ENCODE results near the gene CDK9.

The CDK9 gene

DNA sequence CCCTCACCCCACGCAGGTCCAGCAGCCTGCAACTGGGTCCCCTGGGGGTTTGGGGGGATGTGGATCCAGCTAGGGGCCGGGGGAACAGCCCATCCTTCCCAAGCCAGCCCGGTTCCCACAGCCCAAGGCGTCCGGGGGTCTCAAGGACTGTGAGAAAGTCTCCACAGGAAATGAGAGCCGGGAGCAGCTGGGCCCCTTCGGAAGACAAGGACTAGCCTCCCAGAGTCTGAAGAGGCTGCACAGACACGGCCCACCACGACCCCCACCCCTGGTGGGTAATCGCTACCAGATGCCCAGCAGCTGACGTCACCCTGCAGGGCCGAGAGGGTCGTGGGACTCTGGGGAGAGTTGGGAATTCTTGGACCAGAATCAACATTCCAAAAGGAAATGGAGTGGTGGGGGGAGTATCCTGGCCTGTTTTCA is 17.9 kb upstream of the CDK9 start:
- H3K27ac ChIP-seq, result peak overlapping the region; percentile 65
- no peaks in the 10 kb centered on the region for H3K9me3 ChIP-seq (ENCODE audit: control insufficient read depth, low read length)
- H3K9ac ChIP-seq, result no peak overlapping the region
- H3K36me3 ChIP-seq (ENCODE audit: control insufficient read depth, insufficient read depth, low read length), result no peaks in the 10 kb centered on the region
- no peaks in the 10 kb centered on the region for H3K4me1 ChIP-seq
- TF ChIP-seq, protein P1, sequence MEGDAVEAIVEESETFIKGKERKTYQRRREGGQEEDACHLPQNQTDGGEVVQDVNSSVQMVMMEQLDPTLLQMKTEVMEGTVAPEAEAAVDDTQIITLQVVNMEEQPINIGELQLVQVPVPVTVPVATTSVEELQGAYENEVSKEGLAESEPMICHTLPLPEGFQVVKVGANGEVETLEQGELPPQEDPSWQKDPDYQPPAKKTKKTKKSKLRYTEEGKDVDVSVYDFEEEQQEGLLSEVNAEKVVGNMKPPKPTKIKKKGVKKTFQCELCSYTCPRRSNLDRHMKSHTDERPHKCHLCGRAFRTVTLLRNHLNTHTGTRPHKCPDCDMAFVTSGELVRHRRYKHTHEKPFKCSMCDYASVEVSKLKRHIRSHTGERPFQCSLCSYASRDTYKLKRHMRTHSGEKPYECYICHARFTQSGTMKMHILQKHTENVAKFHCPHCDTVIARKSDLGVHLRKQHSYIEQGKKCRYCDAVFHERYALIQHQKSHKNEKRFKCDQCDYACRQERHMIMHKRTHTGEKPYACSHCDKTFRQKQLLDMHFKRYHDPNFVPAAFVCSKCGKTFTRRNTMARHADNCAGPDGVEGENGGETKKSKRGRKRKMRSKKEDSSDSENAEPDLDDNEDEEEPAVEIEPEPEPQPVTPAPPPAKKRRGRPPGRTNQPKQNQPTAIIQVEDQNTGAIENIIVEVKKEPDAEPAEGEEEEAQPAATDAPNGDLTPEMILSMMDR (IDR thresholded peaks at IDR 0.05), result no peak
- H3K27me3 ChIP-seq (ENCODE audit: control insufficient read depth, insufficient read depth, low read length), result no peaks in the 10 kb centered on the region
- H3K4me2 ChIP-seq (ENCODE audit: low read length), result no peak overlapping the region
- H3K79me2 ChIP-seq, result no peaks in the 10 kb centered on the region
- no peak overlapping the region for H3K4me3 ChIP-seq (ENCODE audit: low read depth, low read length)
- no peak overlapping the region for H2AFZ ChIP-seq

DNA sequence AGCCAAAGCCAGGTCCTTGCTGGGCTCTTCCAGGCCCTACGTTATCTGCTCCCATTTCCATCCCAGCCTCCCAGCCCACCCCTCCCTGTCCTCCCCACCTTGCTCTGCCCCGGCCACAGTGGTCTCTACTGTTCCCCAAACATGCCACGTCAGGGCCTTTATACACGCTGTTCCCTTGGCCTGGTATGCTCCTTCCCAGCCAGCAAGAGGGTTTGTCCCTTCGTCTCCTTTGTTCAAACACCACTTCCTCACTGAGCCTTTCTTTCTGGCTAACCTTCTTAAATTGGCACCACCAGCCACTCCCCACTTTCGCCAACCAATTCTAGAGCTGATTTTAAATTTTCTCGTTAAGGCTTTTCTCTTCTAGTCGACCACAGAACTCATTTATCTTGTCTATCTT is 17.1 kb upstream of the CDK9 start:
- Histone ChIP-seq H3K9me3 (ENCODE audit: control insufficient read depth, low read length) (no peaks in the 10 kb centered on the region), H3K36me3 (ENCODE audit: control insufficient read depth, insufficient read depth, low read length) (no peaks in the 10 kb centered on the region), H2AFZ (no peak overlapping the region), H3K4me2 (ENCODE audit: low read length) (peak overlapping the region; percentile 26), H3K27ac (peak overlapping the region; percentile 65), H3K27me3 (ENCODE audit: control insufficient read depth, insufficient read depth, low read length) (no peaks in the 10 kb centered on the region), H3K4me1 (no peaks in the 10 kb centered on the region), H3K4me3 (ENCODE audit: low read depth, low read length) (no peak overlapping the region), H3K79me2 (no peaks in the 10 kb centered on the region), H3K9ac (no peak overlapping the region)
- TF ChIP-seq, protein P1 (IDR thresholded peaks at IDR 0.05), result no peak

DNA sequence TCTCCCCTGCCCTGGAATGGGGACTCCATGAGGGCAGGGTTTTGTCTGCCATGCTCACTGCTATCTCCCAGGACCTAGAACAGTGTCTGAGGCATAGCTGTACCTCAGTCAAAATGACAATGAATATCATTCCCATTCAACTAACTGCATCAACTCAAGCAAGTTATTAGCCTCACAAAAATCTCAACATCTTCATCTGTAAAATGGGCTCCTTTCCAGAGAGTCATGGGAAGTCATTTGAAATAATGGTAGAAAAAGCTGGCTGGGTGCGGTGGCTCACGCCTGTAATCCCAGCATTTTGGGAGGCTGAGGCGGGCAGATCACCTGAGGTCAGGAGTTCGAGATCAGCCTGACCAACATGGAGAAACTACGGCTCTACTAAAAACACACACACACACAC is 16.7 kb upstream of the CDK9 start:
- Histone ChIP-seq H3K4me1 (no peaks in the 10 kb centered on the region), H2AFZ (no peak overlapping the region), H3K27ac (peak overlapping the region; percentile 65), H3K4me2 (ENCODE audit: low read length) (peak overlapping the region; percentile 26), H3K4me3 (ENCODE audit: low read depth, low read length) (no peak overlapping the region), H3K9me3 (ENCODE audit: control insufficient read depth, low read length) (no peaks in the 10 kb centered on the region), H3K27me3 (ENCODE audit: control insufficient read depth, insufficient read depth, low read length) (no peaks in the 10 kb centered on the region), H3K79me2 (no peaks in the 10 kb centered on the region), H3K36me3 (ENCODE audit: control insufficient read depth, insufficient read depth, low read length) (no peaks in the 10 kb centered on the region), H3K9ac (no peak overlapping the region)
- TF ChIP-seq, protein P1 (IDR thresholded peaks at IDR 0.05), result no peak

DNA sequence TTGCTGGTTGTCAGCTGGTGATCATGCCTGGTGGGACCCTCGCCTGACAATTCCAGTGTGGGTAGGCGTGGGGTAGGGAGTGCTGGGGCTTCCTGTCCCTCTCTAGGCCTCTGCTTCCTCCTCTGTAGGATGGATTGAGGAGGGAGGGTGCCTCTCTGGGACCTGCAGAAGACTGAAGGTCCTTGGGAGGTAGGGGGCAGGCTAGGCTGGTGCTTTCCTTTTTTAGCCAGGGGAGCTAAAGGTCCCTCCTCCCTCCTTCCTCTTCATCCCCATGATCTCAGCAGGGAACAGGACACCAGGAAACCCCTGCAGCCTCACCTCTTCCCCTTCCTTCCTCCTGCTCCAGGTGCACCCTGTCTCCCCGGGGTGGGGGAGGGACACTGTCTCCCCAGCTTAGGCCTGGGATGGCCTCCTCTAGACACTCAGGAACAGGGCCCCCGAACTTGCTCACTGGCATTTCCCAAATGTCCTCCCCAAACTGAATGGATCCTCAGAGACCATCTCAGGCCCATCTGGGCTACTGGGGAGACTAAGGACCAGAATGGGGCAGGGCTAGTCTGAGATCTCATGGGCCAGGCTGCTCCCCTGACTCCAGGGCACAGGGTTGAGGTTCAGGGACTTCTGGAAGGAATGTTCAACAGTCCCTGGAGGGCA is 15.8 kb upstream of the CDK9 start:
- Histone ChIP-seq H3K4me3 (ENCODE audit: low read depth, low read length) (peak overlapping the region; percentile 64), H3K9ac (no peak overlapping the region), H3K9me3 (ENCODE audit: control insufficient read depth, low read length) (no peaks in the 10 kb centered on the region), H3K4me1 (no peaks in the 10 kb centered on the region), H3K36me3 (ENCODE audit: control insufficient read depth, insufficient read depth, low read length) (no peaks in the 10 kb centered on the region), H3K4me2 (ENCODE audit: low read length) (peak overlapping the region; percentile 74), H3K27ac (peak overlapping the region; percentile 62), H3K79me2 (no peaks in the 10 kb centered on the region), H2AFZ (no peak overlapping the region), H3K27me3 (ENCODE audit: control insufficient read depth, insufficient read depth, low read length) (no peaks in the 10 kb centered on the region)
- TF ChIP-seq, protein P1 (IDR thresholded peaks at IDR 0.05), result no peak

DNA sequence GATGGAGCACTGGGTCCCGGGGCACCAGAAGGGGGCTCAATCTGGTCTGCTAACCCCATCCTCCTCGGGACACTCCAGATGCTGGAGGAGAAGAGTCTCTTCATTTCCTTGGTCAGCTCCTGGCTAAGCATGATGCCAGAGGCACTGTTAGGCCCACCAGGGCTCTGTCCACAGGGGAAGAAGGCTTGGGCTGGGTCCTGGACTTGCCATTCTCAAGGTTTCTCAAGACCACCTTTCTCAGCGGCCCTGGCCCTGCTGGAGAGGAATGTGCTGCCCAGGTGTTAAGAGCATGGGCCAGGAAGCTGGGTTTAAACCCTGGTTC is 15.3 kb upstream of the CDK9 start:
- Histone ChIP-seq H3K9ac (no peak overlapping the region), H3K9me3 (ENCODE audit: control insufficient read depth, low read length) (no peaks in the 10 kb centered on the region), H3K27ac (peak overlapping the region; percentile 62), H3K79me2 (no peaks in the 10 kb centered on the region), H3K27me3 (ENCODE audit: control insufficient read depth, insufficient read depth, low read length) (no peaks in the 10 kb centered on the region), H3K4me3 (ENCODE audit: low read depth, low read length) (peak overlapping the region; percentile 64), H3K36me3 (ENCODE audit: control insufficient read depth, insufficient read depth, low read length) (no peaks in the 10 kb centered on the region), H2AFZ (peak overlapping the region; percentile 66), H3K4me1 (no peaks in the 10 kb centered on the region), H3K4me2 (ENCODE audit: low read length) (peak overlapping the region; percentile 74)
- TF ChIP-seq, protein P1 (IDR thresholded peaks at IDR 0.05), result no peak
